Measurements from ENCODE around the gene EOLA2. TPM values are rescaled to one million over a fixed set of nuclear protein-coding genes. Genes with fewer than 3 reads are reported as not detected.

The EOLA2 gene
- total and polyA plus RNA-seq, 9 of the 15 experiments (the other 6 are each of a cell fraction or from before 2014, with no cell fraction given): 27.7 to 61.5 (median 44.3) TPM

GRCh38 chrX:149939905-149940673 is 1.8 kb upstream of the EOLA2 start (continued):
- no peak for TF ChIP-seq UBTF (IDR thresholded peaks at IDR 0.05; ENCODE audit: borderline replicate concordance in 1 of 2, low read depth in 2 of 2, low read length in 2 of 2)
- TF ChIP-seq MCM7 (IDR thresholded peaks at IDR 0.05): no peak
- peak; percentile 83 for TF ChIP-seq NBN (IDR thresholded peaks at IDR 0.05; ENCODE audit: low read depth)
- TF ChIP-seq TAL1 (IDR thresholded peaks at IDR 0.05): no peak
- peak; percentile 75 for TF ChIP-seq CCNT2 (IDR thresholded peaks at IDR 0.05; ENCODE audit: borderline replicate concordance, extremely low read depth, insufficient read length, low read depth, low read length)
- TF ChIP-seq ARID3B (CRISPR knock-in tag; IDR thresholded peaks at IDR 0.05; ENCODE audit: borderline replicate concordance): no peak
- no peak for TF ChIP-seq ZC3H8 (IDR thresholded peaks at IDR 0.05)
- TF ChIP-seq PYGO2 (tag; IDR thresholded peaks at IDR 0.05): no peak
- TF ChIP-seq REST (IDR thresholded peaks at IDR 0.05; ENCODE audit: borderline replicate concordance): no peak
- TF ChIP-seq REST (CRISPR knock-in tag; IDR thresholded peaks at IDR 0.05; ENCODE audit: low read depth): 0 out of 2 replicates have a peak, but pooled peaks have one; percentile 28
- peak; percentile 70; the same call in 1 of the 2 replicates for TF ChIP-seq LCOR (CRISPR knock-in tag; IDR thresholded peaks at IDR 0.05)
- peak; percentile 96 for TF ChIP-seq SMARCA5 (IDR thresholded peaks at IDR 0.05)
- TF ChIP-seq ZNF780A (CRISPR knock-in tag; IDR thresholded peaks at IDR 0.05): no peak
- TF ChIP-seq EGR1 (conservative IDR thresholded peaks at IDR 0.05): peak; percentile 87
- no peak for TF ChIP-seq PURB (CRISPR knock-in tag; IDR thresholded peaks at IDR 0.05; ENCODE audit: low read depth)

Measured in K562 (cell line).